GM23338 (cell line): ENCODE results near the gene STAT4. TPM values are rescaled to one million over a fixed set of nuclear protein-coding genes. Genes with fewer than 3 reads are reported as not detected.

Source experiments
- ATAC-seq: fragments of 200-7000 bp; cut with Tn5 transposase; 3 replicates; pipeline ENCODE4 v1.9.1; 2020
- DNase-seq: peaks from one replicate; pipeline ENCODE4 v3.0.0-alpha.2; 2015; ENCODE audit warnings: low spot score
- H2AFZ ChIP-seq: fragments of 200-600 bp; sonication (generic); 2 replicates; pipeline ENCODE4 v1.8.0; 2016; ENCODE audit warnings: antibody characterized with exemption, mild to moderate bottlenecking, moderate library complexity
- H3F3A ChIP-seq: fragments of 200-600 bp; sonication (generic); replicated peaks from 2 replicates; pipeline ENCODE4 v1.8.0; 2017; ENCODE audit warnings: antibody characterized with exemption, mixed run types, low read depth
- H3K27ac ChIP-seq: fragments of 200-600 bp; sonication (generic); 2 replicates; pipeline ENCODE4 v1.6.1; 2016; ENCODE audit warnings: low read depth
- H3K27me3 ChIP-seq: fragments of 200-600 bp; sonication (generic); 2 replicates; pipeline ENCODE4 v1.8.0; 2016; ENCODE audit warnings: mild to moderate bottlenecking, mixed run types, moderate library complexity; ENCODE audit not compliant: insufficient read depth
- H3K36me3 ChIP-seq: fragments of 200-600 bp; sonication (generic); 2 replicates; pipeline ENCODE4 v1.8.0; 2016; ENCODE audit warnings: mild to moderate bottlenecking; ENCODE audit not compliant: insufficient read depth
- H3K4me1 ChIP-seq: fragments of 200-600 bp; sonication (generic); 2 replicates; pipeline ENCODE4 v1.8.0; 2016; ENCODE audit warnings: mild to moderate bottlenecking, moderate library complexity; ENCODE audit not compliant: insufficient read depth
- H3K4me2 ChIP-seq: fragments of 200-600 bp; sonication (generic); 2 replicates; pipeline ENCODE4 v1.7.1; 2017; ENCODE audit warnings: mixed run types
- H3K4me3 ChIP-seq: fragments of 200-600 bp; sonication (generic); 2 replicates; pipeline ENCODE4 v1.6.1; 2016; ENCODE audit warnings: mixed run types
- H3K79me2 ChIP-seq: fragments of 200-600 bp; sonication (generic); replicated peaks from 2 replicates; pipeline ENCODE4 v1.8.0; 2017; ENCODE audit warnings: mild to moderate bottlenecking; ENCODE audit not compliant: insufficient read depth
- H3K9me2 ChIP-seq: fragments of 200-600 bp; sonication (generic); 2 replicates; pipeline ENCODE4 v1.8.0; 2017; ENCODE audit not compliant: insufficient read depth
- H4K20me1 ChIP-seq: fragments of 200-600 bp; sonication (generic); replicated peaks from 2 replicates; pipeline ENCODE4 v1.8.0; 2017; ENCODE audit warnings: mild to moderate bottlenecking; ENCODE audit not compliant: insufficient read depth
- H3K27ac Mint-ChIP-seq: 2 replicates; pipeline ENCODE4 v1.8.0; 2020; ENCODE audit warnings: inconsistent platforms, mild to moderate bottlenecking, moderate library complexity, mixed read lengths
- H3K27me3 Mint-ChIP-seq: 3 replicates; pipeline ENCODE4 v1.8.0; 2022; ENCODE audit warnings: low read depth, mild to moderate bottlenecking, moderate library complexity, mixed read lengths, inconsistent platforms; ENCODE audit not compliant: insufficient read depth, poor library complexity
- H3K36me3 Mint-ChIP-seq: 3 replicates; pipeline ENCODE4 v1.8.0; 2021; ENCODE audit warnings: low read depth, mild to moderate bottlenecking, inconsistent platforms, moderate library complexity, mixed read lengths
- H3K4me1 Mint-ChIP-seq: 3 replicates; pipeline ENCODE4 v1.8.0; 2020; ENCODE audit warnings: mild to moderate bottlenecking, inconsistent platforms, mixed read lengths
- H3K4me3 Mint-ChIP-seq: 3 replicates; pipeline ENCODE4 v1.8.0; 2021; ENCODE audit warnings: moderate library complexity, mild to moderate bottlenecking, inconsistent platforms, mixed read lengths
- H3K9me3 Mint-ChIP-seq: 3 replicates; pipeline ENCODE4 v1.8.0; 2020; ENCODE audit warnings: moderate library complexity, mild to moderate bottlenecking, inconsistent platforms, mixed read lengths
- CREB1 ChIP-seq: fragments of 250-450 bp; sonication (Bioruptor Pico); IDR thresholded peaks from 2 replicates; pipeline ENCODE4 v1.5.0; 2020; ENCODE audit warnings: low read depth, mild to moderate bottlenecking, moderate library complexity
- ETS1 ChIP-seq: IDR thresholded peaks from 2 replicates; pipeline ENCODE4 v1.6.1; 2016; ENCODE audit warnings: antibody characterized with exemption
- EZH2 ChIP-seq: fragments of 200-600 bp; sonication (generic); IDR thresholded peaks from one replicate; pipeline ENCODE4 v1.8.0; 2017; ENCODE audit warnings: antibody characterized with exemption, mild to moderate bottlenecking, low read depth; ENCODE audit not compliant: unreplicated experiment
- JUNB ChIP-seq: IDR thresholded peaks from one replicate; pipeline ENCODE4 v1.6.1; 2016; ENCODE audit warnings: antibody characterized with exemption; ENCODE audit not compliant: unreplicated experiment
- NANOG ChIP-seq: IDR thresholded peaks from 2 replicates; pipeline ENCODE4 v1.6.1; 2016; ENCODE audit warnings: antibody characterized with exemption, borderline replicate concordance
- POLR2AphosphoS5 ChIP-seq: IDR thresholded peaks from 2 replicates; pipeline ENCODE4 v1.6.1; 2016; ENCODE audit warnings: antibody characterized with exemption, low read depth
- ZNF462 ChIP-seq: fragments of 250-450 bp; sonication (Bioruptor Pico); IDR thresholded peaks from 2 replicates; pipeline ENCODE4 v1.5.0; 2020; ENCODE audit warnings: mild to moderate bottlenecking, moderate library complexity
- polyA plus RNA-seq: library from polyadenylated mRNA; unstranded; fragments of >200 nt; fragmentation: Nextera tagmentation; extraction: Ambion mirVana; gene quantifications from 2 replicates; pipeline ENCODE4 v1.2.1, GENCODE V29; 2016
- total RNA-seq: library from RNA; depleted of rRNA; stranded (reverse); fragments of >200 nt; shearing (Covaris generic); gene quantifications from 2 replicates; pipeline ENCODE4 v1.2.3, GENCODE V29; 2014

STAT4 gene
- total and polyA plus RNA-seq, 2 experiments from 2014 or later, result 0.52 to 0.86 TPM

GRCh38 chr2:191145769-191146471, 4.9 kb downstream of the STAT4 start:
- H3K27ac ChIP-seq, result no peak overlapping the region
- no peaks in the 10 kb centered on the region for H3F3A ChIP-seq
- Mint-ChIP-seq H3K4me1 (no peaks in the 10 kb centered on the region), H3K27me3 (no peaks in the 10 kb centered on the region), H3K27ac (no peak overlapping the region), H3K9me3 (no peaks in the 10 kb centered on the region), H3K36me3 (no peaks in the 10 kb centered on the region), H3K4me3 (no peak overlapping the region)
- H2AFZ ChIP-seq, result peak overlapping the region; percentile 33; the same call in 1 of the 2 replicates
- H3K9me2 ChIP-seq, result no peaks in the 10 kb centered on the region
- H3K79me2 ChIP-seq, result no peaks in the 10 kb centered on the region
- no peaks in the 10 kb centered on the region for H3K36me3 ChIP-seq
- DNase-seq (no peak), ATAC-seq (no peak)
- no peaks in the 10 kb centered on the region for H4K20me1 ChIP-seq
- H3K4me2 ChIP-seq, result no peak overlapping the region
- H3K4me1 ChIP-seq, result no peaks in the 10 kb centered on the region
- peaks cover 18% of the 10 kb centered on the region for H3K27me3 ChIP-seq
- H3K4me3 ChIP-seq, result no peak overlapping the region
- no peak for TF ChIP-seq EZH2

DNA sequence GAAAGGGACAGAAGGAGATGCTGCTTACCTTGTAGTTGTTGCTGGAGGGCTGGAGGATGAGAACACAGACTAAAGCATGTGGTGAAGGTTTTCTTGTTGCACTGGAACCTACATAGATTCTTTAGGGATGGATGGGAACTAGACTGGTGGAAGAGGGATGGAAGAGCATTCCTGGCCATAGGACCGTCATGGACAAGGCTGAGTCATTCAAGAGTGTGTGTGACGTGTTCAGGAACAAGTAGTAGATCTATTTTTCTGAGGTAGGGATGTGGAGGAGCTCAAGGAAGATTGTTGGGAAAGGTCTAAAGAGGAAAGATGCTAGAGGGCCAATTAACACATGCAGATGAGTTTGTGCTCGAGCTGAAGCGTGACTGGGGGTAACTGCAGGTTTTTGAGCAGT, 6.6 kb downstream of the STAT4 start:
- no peaks in the 10 kb centered on the region for H3F3A ChIP-seq
- no peaks in the 10 kb centered on the region for H4K20me1 ChIP-seq

DNA sequence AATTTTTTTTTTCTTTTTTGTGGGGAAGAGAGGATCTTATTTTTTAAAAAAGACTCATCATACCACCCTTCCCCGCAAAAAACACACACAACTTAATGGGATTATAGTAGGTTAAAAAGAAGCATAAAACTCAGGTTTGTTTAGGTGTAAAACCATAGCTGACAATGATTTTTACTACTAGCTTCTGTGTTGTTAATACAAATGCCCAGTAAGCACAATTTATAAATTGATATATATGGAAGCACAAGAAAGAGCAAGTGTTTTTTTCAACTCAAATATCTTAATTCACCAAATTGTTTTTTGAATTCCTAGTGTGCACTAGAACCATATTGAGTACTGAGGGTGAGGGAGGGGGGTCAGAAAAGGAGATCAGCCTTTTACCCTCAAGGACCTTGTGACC, 7.0 kb downstream of the STAT4 start:
- ATAC-seq (no peak), DNase-seq (no peak)
- H3K4me2 ChIP-seq, result no peak overlapping the region
- H3K27ac ChIP-seq, result no peak overlapping the region
- H3K27ac Mint-ChIP-seq, result no peak overlapping the region
- H3K4me3 Mint-ChIP-seq, result no peak overlapping the region
- no peaks in the 10 kb centered on the region for H3K4me1 ChIP-seq
- H3K4me3 ChIP-seq, result no peak overlapping the region
- no peaks in the 10 kb centered on the region for H3K36me3 Mint-ChIP-seq
- no peaks in the 10 kb centered on the region for H4K20me1 ChIP-seq
- no peaks in the 10 kb centered on the region for H3K9me3 Mint-ChIP-seq
- no peaks in the 10 kb centered on the region for H3K4me1 Mint-ChIP-seq
- no peaks in the 10 kb centered on the region for H3K79me2 ChIP-seq
- H3K27me3 ChIP-seq, result no peaks in the 10 kb centered on the region
- peaks cover 4% of the 10 kb centered on the region; the same call in 1 of the 2 replicates for H3K9me2 ChIP-seq
- no peaks in the 10 kb centered on the region for H3K36me3 ChIP-seq
- peak overlapping the region; percentile 24; the same call in 1 of the 2 replicates for H2AFZ ChIP-seq
- H3K27me3 Mint-ChIP-seq, result no peaks in the 10 kb centered on the region
- H3F3A ChIP-seq, result no peaks in the 10 kb centered on the region
- TF ChIP-seq JUNB (no peak), CREB1 (no peak), ETS1 (no peak), EZH2 (no peak), ZNF462 (CRISPR knock-in tag) (no peak), POLR2AphosphoS5 (no peak)

More for the DNA sequence above, 6.6 kb downstream of the STAT4 start:
- Mint-ChIP-seq H3K27ac (no peak overlapping the region), H3K9me3 (no peaks in the 10 kb centered on the region), H3K4me3 (no peak overlapping the region), H3K36me3 (no peaks in the 10 kb centered on the region), H3K27me3 (no peaks in the 10 kb centered on the region), H3K4me1 (no peaks in the 10 kb centered on the region)
- peaks cover 3% of the 10 kb centered on the region; the same call in 1 of the 2 replicates for H3K27me3 ChIP-seq
- TF ChIP-seq JUNB, result no peak
- no peak for TF ChIP-seq NANOG
- H3K36me3 ChIP-seq, result no peaks in the 10 kb centered on the region
- no peak for DNase-seq
- H3K4me3 ChIP-seq, result no peak overlapping the region
- peaks cover 4% of the 10 kb centered on the region; the same call in 1 of the 2 replicates for H3K9me2 ChIP-seq
- H3K79me2 ChIP-seq, result no peaks in the 10 kb centered on the region
- ATAC-seq, result no peak
- no peak overlapping the region for H3K4me2 ChIP-seq
- peak overlapping the region; percentile 24; the same call in 1 of the 2 replicates for H2AFZ ChIP-seq
- H3K27ac ChIP-seq, result no peak overlapping the region
- H3K4me1 ChIP-seq, result no peaks in the 10 kb centered on the region
